IMR-90 (cell line): ENCODE measurements around the gene SLC38A5.

Experiments used
- BHLHE40 ChIP-seq: fragments of 150-350 bp; IDR thresholded peaks from 2 replicates; pipeline ENCODE4 v1.6.1; 2016; ENCODE audit warnings: mild to moderate bottlenecking, low read depth, low read length
- CTCF ChIP-seq: conservative IDR thresholded peaks from 2 replicates; pipeline ENCODE4 v1.5.1; 2012; ENCODE audit warnings: mild to moderate bottlenecking, low read depth, low read length, improper control_type of control experiment
- ELK1 ChIP-seq: fragments of 150-350 bp; IDR thresholded peaks from 2 replicates; pipeline ENCODE4 v1.6.1; 2016; ENCODE audit warnings: low read depth, mild to moderate bottlenecking, low read length, moderate library complexity, borderline replicate concordance
- MAZ ChIP-seq: IDR thresholded peaks from 2 replicates; pipeline ENCODE4 v1.6.1; 2012; ENCODE audit warnings: low read depth, mild to moderate bottlenecking, low read length, improper control_type of control experiment, moderate library complexity, borderline replicate concordance
- MXI1 ChIP-seq: IDR thresholded peaks from 2 replicates; pipeline ENCODE4 v1.6.1; 2012; ENCODE audit warnings: low read depth, mild to moderate bottlenecking, low read length, moderate library complexity, borderline replicate concordance
- POLR2A ChIP-seq: IDR thresholded peaks from 2 replicates; pipeline ENCODE4 v1.6.1; 2012; ENCODE audit warnings: mild to moderate bottlenecking, low read depth, low read length
- RAD21 ChIP-seq: IDR thresholded peaks from 2 replicates; pipeline ENCODE4 v1.6.1; 2012; ENCODE audit warnings: low read length, improper control_type of control experiment
- RCOR1 ChIP-seq: IDR thresholded peaks from 2 replicates; pipeline ENCODE4 v1.6.1; 2012; ENCODE audit warnings: mild to moderate bottlenecking, low read length, improper control_type of control experiment; ENCODE audit not compliant: insufficient replicate concordance
- RFX5 ChIP-seq: IDR thresholded peaks from 2 replicates; pipeline ENCODE4 v1.8.0; 2012; ENCODE audit warnings: low read depth, mild to moderate bottlenecking, low read length, moderate library complexity
- SMC3 ChIP-seq: fragments of 150-350 bp; IDR thresholded peaks from 2 replicates; pipeline ENCODE4 v1.6.1; 2016; ENCODE audit warnings: low read depth, mild to moderate bottlenecking, antibody characterized with exemption, low read length, moderate library complexity
- USF2 ChIP-seq: fragments of 150-350 bp; IDR thresholded peaks from 2 replicates; pipeline ENCODE4 v1.6.1; 2017; ENCODE audit warnings: mild to moderate bottlenecking, antibody characterized with exemption, low read length, low read depth

GRCh38 chrX:48489296-48489695 is 19.2 kb upstream of the SLC38A5 start:
- TF ChIP-seq CTCF = no peak
- no peak for TF ChIP-seq RFX5
- no peak for TF ChIP-seq POLR2A
- no peak for TF ChIP-seq USF2
- no peak for TF ChIP-seq RCOR1
- no peak for TF ChIP-seq RAD21
- TF ChIP-seq MXI1 = no peak
- no peak for TF ChIP-seq ELK1
- no peak for TF ChIP-seq BHLHE40
- TF ChIP-seq SMC3 = no peak
- no peak for TF ChIP-seq MAZ
